ENCODE results near the gene HSD3B7.

GRCh38 chr16:30996324-30996984 lies 11.4 kb downstream of the HSD3B7 start:
- TF ChIP-seq CTCF (IDR thresholded peaks at IDR 0.05; ENCODE audit: control extremely low read depth in 1 of 3, insufficient read depth in 1 of 3, low read depth in 1 of 3, low read length in 3 of 3) (no peak), RAD21 (IDR thresholded peaks at IDR 0.05 in 1 of 2, conservative IDR thresholded peaks at IDR 0.05 in 1 of 2; ENCODE audit: low read depth in 2 of 2, low read length in 2 of 2) (no peak), PHF8 (conservative IDR thresholded peaks at IDR 0.05; ENCODE audit: low read depth, low read length) (no peak), TAF1 (IDR thresholded peaks at IDR 0.05; ENCODE audit: low read depth, low read length) (no peak), JUN (IDR thresholded peaks at IDR 0.05; ENCODE audit: low read depth, low read length) (no peak), POLR2A (IDR thresholded peaks at IDR 0.05; ENCODE audit: control extremely low read depth in 1 of 2, low read depth in 2 of 2, low read length in 2 of 2) (no peak), KDM1A (IDR thresholded peaks at IDR 0.05; ENCODE audit: borderline replicate concordance, low read length) (no peak), ZNF274 (IDR thresholded peaks at IDR 0.05; ENCODE audit: borderline replicate concordance, extremely low read depth, low read length) (no peak), EZH2 (IDR thresholded peaks at IDR 0.05; ENCODE audit: low read depth, low read length, severe bottlenecking) (no peak), JUND (IDR thresholded peaks at IDR 0.05; ENCODE audit: low read length) (no peak), CEBPB (IDR thresholded peaks at IDR 0.05; ENCODE audit: low read depth, low read length) (no peak), SP1 (IDR thresholded peaks at IDR 0.05; ENCODE audit: low read depth, low read length) (no peak)
- TF ChIP-seq, protein P1, sequence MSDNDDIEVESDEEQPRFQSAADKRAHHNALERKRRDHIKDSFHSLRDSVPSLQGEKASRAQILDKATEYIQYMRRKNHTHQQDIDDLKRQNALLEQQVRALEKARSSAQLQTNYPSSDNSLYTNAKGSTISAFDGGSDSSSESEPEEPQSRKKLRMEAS (IDR thresholded peaks at IDR 0.05) = no peak
- TF ChIP-seq, protein P2, sequence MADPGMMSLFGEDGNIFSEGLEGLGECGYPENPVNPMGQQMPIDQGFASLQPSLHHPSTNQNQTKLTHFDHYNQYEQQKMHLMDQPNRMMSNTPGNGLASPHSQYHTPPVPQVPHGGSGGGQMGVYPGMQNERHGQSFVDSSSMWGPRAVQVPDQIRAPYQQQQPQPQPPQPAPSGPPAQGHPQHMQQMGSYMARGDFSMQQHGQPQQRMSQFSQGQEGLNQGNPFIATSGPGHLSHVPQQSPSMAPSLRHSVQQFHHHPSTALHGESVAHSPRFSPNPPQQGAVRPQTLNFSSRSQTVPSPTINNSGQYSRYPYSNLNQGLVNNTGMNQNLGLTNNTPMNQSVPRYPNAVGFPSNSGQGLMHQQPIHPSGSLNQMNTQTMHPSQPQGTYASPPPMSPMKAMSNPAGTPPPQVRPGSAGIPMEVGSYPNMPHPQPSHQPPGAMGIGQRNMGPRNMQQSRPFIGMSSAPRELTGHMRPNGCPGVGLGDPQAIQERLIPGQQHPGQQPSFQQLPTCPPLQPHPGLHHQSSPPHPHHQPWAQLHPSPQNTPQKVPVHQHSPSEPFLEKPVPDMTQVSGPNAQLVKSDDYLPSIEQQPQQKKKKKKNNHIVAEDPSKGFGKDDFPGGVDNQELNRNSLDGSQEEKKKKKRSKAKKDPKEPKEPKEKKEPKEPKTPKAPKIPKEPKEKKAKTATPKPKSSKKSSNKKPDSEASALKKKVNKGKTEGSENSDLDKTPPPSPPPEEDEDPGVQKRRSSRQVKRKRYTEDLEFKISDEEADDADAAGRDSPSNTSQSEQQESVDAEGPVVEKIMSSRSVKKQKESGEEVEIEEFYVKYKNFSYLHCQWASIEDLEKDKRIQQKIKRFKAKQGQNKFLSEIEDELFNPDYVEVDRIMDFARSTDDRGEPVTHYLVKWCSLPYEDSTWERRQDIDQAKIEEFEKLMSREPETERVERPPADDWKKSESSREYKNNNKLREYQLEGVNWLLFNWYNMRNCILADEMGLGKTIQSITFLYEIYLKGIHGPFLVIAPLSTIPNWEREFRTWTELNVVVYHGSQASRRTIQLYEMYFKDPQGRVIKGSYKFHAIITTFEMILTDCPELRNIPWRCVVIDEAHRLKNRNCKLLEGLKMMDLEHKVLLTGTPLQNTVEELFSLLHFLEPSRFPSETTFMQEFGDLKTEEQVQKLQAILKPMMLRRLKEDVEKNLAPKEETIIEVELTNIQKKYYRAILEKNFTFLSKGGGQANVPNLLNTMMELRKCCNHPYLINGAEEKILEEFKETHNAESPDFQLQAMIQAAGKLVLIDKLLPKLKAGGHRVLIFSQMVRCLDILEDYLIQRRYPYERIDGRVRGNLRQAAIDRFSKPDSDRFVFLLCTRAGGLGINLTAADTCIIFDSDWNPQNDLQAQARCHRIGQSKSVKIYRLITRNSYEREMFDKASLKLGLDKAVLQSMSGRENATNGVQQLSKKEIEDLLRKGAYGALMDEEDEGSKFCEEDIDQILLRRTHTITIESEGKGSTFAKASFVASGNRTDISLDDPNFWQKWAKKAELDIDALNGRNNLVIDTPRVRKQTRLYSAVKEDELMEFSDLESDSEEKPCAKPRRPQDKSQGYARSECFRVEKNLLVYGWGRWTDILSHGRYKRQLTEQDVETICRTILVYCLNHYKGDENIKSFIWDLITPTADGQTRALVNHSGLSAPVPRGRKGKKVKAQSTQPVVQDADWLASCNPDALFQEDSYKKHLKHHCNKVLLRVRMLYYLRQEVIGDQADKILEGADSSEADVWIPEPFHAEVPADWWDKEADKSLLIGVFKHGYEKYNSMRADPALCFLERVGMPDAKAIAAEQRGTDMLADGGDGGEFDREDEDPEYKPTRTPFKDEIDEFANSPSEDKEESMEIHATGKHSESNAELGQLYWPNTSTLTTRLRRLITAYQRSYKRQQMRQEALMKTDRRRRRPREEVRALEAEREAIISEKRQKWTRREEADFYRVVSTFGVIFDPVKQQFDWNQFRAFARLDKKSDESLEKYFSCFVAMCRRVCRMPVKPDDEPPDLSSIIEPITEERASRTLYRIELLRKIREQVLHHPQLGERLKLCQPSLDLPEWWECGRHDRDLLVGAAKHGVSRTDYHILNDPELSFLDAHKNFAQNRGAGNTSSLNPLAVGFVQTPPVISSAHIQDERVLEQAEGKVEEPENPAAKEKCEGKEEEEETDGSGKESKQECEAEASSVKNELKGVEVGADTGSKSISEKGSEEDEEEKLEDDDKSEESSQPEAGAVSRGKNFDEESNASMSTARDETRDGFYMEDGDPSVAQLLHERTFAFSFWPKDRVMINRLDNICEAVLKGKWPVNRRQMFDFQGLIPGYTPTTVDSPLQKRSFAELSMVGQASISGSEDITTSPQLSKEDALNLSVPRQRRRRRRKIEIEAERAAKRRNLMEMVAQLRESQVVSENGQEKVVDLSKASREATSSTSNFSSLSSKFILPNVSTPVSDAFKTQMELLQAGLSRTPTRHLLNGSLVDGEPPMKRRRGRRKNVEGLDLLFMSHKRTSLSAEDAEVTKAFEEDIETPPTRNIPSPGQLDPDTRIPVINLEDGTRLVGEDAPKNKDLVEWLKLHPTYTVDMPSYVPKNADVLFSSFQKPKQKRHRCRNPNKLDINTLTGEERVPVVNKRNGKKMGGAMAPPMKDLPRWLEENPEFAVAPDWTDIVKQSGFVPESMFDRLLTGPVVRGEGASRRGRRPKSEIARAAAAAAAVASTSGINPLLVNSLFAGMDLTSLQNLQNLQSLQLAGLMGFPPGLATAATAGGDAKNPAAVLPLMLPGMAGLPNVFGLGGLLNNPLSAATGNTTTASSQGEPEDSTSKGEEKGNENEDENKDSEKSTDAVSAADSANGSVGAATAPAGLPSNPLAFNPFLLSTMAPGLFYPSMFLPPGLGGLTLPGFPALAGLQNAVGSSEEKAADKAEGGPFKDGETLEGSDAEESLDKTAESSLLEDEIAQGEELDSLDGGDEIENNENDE (IDR thresholded peaks at IDR 0.05; ENCODE audit: insufficient replicate concordance, low read length) = no peak

Data from H1 (cell line).